Activated naive CD8-positive, alpha-beta T cell treated with anti-CD3 and anti-CD28 coated beads, Interleukin-2, amount 50 U/mL, for 16 hours (primary cell): Measurements from ENCODE around the gene CXorf49.
"Not testable (repeated sequence)": the region's sequence is repeated elsewhere in the genome, so short reads cannot be mapped to it uniquely, and the experiment has no call there.

ENCODE experiments used
- DNase-seq: peaks from one replicate; pipeline ENCODE4 v3.0.0-alpha.2; 2020; ENCODE audit warnings: low read depth, low spot score

The CXorf49 gene

DNA sequence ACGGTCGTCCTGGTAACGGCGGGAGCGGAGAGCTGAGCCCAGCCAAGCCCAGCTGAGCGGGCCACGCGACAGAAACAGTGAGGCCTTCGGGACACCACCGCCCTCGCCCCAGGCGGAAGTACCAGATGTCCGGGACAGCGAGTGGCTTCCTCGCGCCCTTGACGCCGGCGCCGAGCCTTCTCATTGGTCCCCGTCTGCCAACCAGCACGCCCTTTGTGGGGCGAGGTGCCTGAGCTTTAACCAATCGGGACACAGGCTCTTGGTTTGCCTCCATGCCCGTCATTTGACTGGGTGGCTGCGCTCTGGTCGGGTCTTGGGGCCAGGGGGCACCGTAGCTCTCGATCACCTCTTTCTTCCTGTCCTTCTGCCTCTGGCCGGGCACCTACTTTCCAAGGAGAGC, at the start of gene CXorf49:
Gene CXorf49 (minus strand): TSS at position 101 of the 400 bp plus-strand sequence. CDS start 134 bp downstream, outside the sequence.
- DNase-seq: not testable (repeated sequence)

DNA sequence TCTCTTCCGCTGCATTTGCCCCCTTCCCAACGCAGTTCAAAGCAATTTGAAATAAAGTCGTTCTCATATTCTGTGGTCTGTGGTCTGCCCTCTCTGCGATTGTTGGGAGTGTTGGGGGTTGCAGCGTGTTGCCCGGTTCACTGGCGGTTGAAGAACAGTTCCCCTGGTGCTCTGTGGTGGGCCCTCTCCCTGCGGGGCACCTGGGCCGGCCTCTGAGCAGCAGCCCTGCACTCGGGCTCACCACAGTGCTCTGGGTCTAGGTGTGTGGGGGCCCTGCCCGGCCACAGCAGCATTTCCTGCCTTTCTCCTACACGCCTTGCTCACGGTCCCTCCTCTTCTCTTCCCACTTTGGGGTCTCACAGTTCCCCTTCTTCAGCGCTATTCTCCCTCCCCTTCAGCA, 49.0 kb upstream of the CXorf49 start:
- DNase-seq: not testable (repeated sequence)

GRCh38 chrX:71765613-71766012, 47.5 kb upstream of the CXorf49 start:
- not testable (repeated sequence) for DNase-seq

GRCh38 chrX:71764832-71765231, 46.7 kb upstream of the CXorf49 start:
- DNase-seq: not testable (repeated sequence)

DNA sequence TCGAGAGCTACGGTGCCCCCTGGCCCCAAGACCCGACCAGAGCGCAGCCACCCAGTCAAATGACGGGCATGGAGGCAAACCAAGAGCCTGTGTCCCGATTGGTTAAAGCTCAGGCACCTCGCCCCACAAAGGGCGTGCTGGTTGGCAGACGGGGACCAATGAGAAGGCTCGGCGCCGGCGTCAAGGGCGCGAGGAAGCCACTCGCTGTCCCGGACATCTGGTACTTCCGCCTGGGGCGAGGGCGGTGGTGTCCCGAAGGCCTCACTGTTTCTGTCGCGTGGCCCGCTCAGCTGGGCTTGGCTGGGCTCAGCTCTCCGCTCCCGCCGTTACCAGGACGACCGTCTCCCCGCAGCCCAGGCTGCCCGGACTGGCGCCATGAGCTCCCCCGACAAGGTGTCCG, 45.0 kb upstream of the CXorf49 start, which contains the start of gene CXorf49B:
Gene CXorf49B (plus strand): TSS at position 301 of the 400 bp plus-strand sequence. CDS start 75 bp downstream, at position 376.
- DNase-seq: not testable (repeated sequence)

GRCh38 chrX:71760688-71761281, 42.7 kb upstream of the CXorf49 start:
- not testable (repeated sequence) for DNase-seq

DNA sequence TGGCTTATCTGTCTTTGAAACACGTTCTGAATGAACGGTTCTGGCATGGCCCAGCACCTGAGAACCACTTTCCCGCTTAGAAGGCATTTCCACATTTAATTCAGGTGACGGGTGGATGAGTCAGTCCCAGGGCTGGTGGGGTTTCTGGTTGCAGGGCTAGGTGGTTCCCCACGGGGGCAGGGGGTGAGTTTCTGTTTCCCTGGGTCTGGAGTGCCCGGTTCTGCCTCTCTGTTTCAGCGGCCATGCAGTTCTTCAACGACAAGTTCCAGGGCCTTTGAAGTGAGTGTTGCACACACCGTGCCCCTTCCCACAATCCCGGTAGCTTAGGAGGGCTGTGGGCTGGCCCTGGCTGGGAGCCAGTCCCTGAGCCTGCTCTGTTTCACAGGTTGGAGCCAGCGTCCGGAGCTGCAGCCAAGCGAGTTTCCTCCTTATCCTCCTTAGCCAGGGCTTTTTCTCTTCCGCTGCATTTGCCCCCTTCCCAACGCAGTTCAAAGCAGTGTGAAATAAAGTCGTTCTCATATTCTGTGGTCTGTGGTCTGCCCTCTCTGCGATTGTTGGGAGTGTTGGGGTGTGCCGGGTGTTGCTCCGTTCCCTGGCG, 2.3 kb upstream of the CXorf49 start:
- DNase-seq: not testable (repeated sequence)

DNA sequence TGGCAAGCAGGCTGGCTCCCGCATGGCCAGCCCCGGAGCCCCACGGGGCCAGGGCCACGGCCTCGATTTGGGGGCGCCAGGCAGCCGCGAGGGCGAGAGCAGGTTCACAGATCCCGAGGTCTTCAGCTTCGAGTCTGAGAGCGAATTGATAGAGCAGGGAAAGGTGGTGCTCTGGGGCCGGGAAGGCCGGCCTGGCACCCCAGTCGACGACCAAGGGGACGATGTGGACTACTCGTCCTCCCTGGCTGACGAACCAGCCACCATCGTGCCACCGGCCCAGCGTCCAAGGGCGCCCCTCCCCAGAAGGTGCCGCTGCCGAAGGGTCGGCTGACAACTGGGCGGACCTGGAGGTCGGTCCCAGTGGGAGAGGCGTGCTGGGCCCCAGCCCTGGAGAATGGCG, 1.1 kb upstream of the CXorf49 start:
- not testable (repeated sequence) for DNase-seq

DNA sequence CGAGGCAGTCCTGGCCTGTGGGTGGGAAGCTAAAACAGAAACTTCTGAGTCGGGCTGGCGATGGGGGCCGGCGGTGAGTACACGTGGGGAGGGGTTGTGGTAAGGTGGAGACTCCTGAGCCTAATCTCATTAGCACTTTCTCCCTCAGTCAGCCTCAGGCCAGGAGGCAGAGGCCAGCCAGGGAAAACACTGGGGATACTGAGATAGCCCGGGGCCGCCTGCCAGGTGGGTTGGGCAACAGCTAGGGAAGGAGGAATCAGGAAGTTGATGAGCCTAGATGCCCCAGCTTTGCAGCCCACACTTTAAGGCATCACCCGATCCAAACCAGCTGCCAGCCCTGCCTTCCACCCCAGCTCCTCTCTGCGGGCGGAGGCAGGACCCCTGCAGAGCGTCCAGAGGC, 1.8 kb downstream of the CXorf49 start:
- DNase-seq: not testable (repeated sequence)

GRCh38 chrX:71715551-71715950, 2.5 kb downstream of the CXorf49 start:
- DNase-seq: not testable (repeated sequence)

DNA sequence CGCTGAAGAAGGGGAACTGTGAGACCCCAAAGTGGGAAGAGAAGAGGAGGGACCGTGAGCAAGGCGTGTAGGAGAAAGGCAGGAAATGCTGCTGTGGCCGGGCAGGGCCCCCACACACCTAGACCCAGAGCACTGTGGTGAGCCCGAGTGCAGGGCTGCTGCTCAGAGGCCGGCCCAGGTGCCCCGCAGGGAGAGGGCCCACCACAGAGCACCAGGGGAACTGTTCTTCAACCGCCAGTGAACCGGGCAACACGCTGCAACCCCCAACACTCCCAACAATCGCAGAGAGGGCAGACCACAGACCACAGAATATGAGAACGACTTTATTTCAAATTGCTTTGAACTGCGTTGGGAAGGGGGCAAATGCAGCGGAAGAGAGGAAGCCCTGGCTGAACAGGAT, 4.0 kb downstream of the CXorf49 start:
- not testable (repeated sequence) for DNase-seq

GRCh38 chrX:71702853-71703252, 15.2 kb downstream of the CXorf49 start:
- DNase-seq: not testable (repeated sequence)

GRCh38 chrX:71699023-71699344, 19.1 kb downstream of the CXorf49 start:
- DNase-seq: not testable (repeated sequence)

GRCh38 chrX:71698299-71699022, 19.6 kb downstream of the CXorf49 start:
- not testable (repeated sequence) for DNase-seq

DNA sequence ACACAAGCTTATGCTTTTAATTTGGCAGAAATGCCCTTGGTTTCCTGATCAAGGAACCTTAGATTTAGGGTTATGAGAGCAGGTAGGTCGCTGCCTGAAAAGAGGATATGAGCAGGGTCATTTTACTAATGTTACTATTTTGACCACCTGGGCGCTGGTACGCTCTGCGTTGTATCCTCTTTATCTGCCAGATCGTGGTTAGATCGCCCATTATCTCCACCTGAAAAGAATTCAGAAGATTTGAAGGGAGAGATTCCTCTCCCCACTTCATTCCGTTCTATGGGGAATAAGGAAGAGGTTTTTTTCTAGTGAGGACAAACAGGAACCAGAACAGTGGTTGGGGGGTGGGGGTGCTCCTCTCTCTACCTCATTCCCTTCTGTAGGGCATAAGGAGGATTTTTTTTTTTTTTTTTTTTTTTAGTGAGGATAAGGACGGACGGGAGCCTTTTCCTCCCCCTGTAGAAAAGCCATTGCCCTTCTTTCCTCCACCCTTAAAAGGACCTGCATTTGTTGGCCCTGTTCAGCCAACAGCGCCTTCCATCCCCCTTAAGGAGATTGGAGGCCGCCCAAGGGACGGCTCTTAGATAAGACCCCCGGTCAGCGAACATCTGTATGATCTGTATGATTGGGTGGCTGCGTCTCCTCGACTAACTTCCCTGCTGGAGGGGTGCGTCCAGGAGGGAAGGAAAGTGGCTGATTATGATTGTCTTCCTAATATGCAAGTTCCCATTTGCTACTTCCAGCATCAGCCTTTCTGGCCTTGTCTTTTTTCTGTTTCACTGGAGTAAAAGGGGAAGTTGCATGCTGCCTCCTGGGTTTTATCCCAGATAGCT, 20.4 kb downstream of the CXorf49 start:
- DNase-seq: not testable (repeated sequence)

GRCh38 chrX:71696641-71697465, 21.2 kb downstream of the CXorf49 start:
- not testable (repeated sequence) for DNase-seq

GRCh38 chrX:71679575-71680207, 38.4 kb downstream of the CXorf49 start:
- DNase-seq: no peak

DNA sequence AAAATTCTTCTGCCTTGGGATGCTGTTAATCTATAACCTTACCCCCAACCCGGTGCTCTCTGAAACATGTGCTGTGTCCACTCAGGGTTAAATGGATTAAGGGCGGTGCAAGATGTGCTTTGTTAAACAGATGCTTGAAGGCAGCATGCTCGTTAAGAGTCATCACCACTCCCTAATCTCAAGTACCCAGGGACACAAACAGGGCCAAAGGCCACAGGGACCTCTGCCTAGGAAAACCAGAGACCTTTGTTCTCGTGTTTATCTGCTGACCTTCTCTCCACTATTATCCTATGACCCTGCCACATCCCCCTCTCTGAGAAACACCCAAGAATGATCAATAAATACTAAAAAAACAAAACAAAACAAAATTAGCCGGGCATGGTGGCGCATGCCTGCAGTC, 40.9 kb downstream of the CXorf49 start:
- not testable (repeated sequence) for DNase-seq

DNA sequence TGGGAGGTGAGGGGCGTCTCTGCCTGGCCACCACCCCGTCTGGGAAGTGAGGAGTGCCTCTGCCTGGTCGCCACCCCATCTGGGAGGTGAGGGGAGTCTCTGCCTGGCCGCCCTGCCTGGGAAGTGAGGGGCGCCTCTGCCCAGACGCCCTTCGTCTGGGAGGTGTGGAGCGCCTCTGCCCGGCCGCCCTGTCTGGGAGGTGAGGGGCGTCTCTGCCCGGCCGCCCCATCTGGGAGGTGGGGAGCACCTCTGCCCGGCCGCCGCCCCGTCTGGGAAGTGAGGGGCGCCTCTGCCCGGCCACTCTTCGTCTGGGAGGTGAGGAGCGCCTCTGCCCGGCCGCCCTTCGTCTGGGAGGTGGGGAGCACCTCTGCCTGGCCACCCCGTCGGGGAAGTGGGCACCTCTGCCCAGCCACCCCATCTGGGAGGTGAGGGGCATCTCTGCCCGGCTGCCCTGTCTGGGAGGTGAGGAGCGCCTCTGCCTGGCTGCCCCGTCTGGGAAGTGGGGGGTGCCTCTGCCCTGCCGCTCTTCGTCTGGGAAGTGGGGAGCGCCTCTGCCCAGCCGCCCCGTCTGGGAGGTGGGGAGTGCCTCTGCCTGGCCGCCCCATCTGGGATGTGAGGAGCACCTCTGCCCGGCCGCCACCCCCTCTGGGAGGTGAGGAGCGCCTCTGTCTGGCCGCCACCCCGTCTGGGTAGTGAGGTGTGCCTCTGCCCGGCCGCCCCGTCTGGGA, 41.9 kb downstream of the CXorf49 start:
- not testable (repeated sequence) for DNase-seq

GRCh38 chrX:71675636-71676035, 42.4 kb downstream of the CXorf49 start:
- DNase-seq: not testable (repeated sequence)
